HG02852 (cell line): ENCODE data around the gene TMEM255B.
A peak's percentile ranks its signal among the peaks of the same experiment; 100 is the strongest.
"Not testable (repeated sequence)": the region's sequence is repeated elsewhere in the genome, so short reads cannot be mapped to it uniquely, and the experiment has no call there.

ENCODE experiments used
- ATAC-seq: cut with Tn5 transposase; IDR thresholded peaks from one replicate; pipeline ENCODE4 v1.9.1; 2021; ENCODE audit warnings: mild to moderate bottlenecking, moderate library complexity; ENCODE audit not compliant: unreplicated experiment

TMEM255B gene

GRCh38 chr13:113815151-113816058 is 56.4 kb downstream of the TMEM255B start:
- no peak for ATAC-seq

GRCh38 chr13:113816254-113816929 is 57.4 kb downstream of the TMEM255B start:
- no peak for ATAC-seq

- peak; percentile 67 for ATAC-seq
These were observed 58.2 kb downstream of the TMEM255B start for GRCh38 chr13:113816946-113817859.

GRCh38 chr13:113817860-113818691 is 59.0 kb downstream of the TMEM255B start:
- no peak for ATAC-seq

GRCh38 chr13:113818700-113819295 is 59.8 kb downstream of the TMEM255B start:
- ATAC-seq, result no peak

GRCh38 chr13:113819341-113819730 is 60.3 kb downstream of the TMEM255B start:
- ATAC-seq, result no peak

GRCh38 chr13:113819731-113820715 is 61.0 kb downstream of the TMEM255B start:
- no peak for ATAC-seq

GRCh38 chr13:113820813-113821651 is 62.0 kb downstream of the TMEM255B start:
- ATAC-seq, result no peak

GRCh38 chr13:113821847-113822246 is 62.8 kb downstream of the TMEM255B start:
- no peak for ATAC-seq

- ATAC-seq, result no peak
These were observed 63.2 kb downstream of the TMEM255B start for GRCh38 chr13:113822266-113822665.

GRCh38 chr13:113822956-113823744 is 64.1 kb downstream of the TMEM255B start:
- ATAC-seq, result no peak

GRCh38 chr13:113823771-113824170 is 64.7 kb downstream of the TMEM255B start:
- no peak for ATAC-seq

- ATAC-seq, result no peak
These were observed 66.8 kb downstream of the TMEM255B start for GRCh38 chr13:113825841-113826240.

GRCh38 chr13:113826446-113826845 is 67.4 kb downstream of the TMEM255B start:
- ATAC-seq, result not testable (repeated sequence)

- no peak for ATAC-seq
These were observed 68.0 kb downstream of the TMEM255B start for GRCh38 chr13:113827021-113827420.

GRCh38 chr13:113828282-113828825 is 69.3 kb downstream of the TMEM255B start:
- ATAC-seq, result no peak
